K562 (cell line): ENCODE measurements around the gene PKHD1. TPM values are rescaled to one million over a fixed set of nuclear protein-coding genes. Genes with fewer than 3 reads are reported as not detected.

Source experiments
- ATAC-seq: fragments of 200-7000 bp; cut with Tn5 transposase; 3 replicates; pipeline ENCODE4 v1.9.1; 2020; ENCODE audit warnings: moderate library complexity
- BruUV-seq: library from RNA; stranded (reverse); fragments of 400-500 nt; replicated peaks from 2 replicates; lab custom pipeline; 2021; lab: Mats Ljungman, UMichigan
- CTCF ChIA-PET: fragments of 300-600 bp; formaldehyde crosslinking; extraction: SDS; loops from one replicate; lab custom pipeline; 2021; ENCODE audit warnings: low intra/inter-chr PET ratio; lab: Yijun Ruan, JAX
- POLR2A ChIA-PET: fragments of 300-600, 350-650 bp; sonication (Branson Sonifier 250); formaldehyde crosslinking; extraction: SDS; loops from one replicate; lab custom pipeline; 2021; ENCODE audit warnings: antibody characterized with exemption, inconsistent platforms; lab: Yijun Ruan, JAX
- DNase-seq, 4 experiments: peaks; one replicate each; pipeline versions ENCODE4 v3.0.0 to v3.0.0-alpha.2; 2011 to 2018; ENCODE audit warnings: low spot score in 3 of 4, mixed read lengths in 3 of 4; ENCODE audit errors: extremely low read depth in 1 of 4
- FAIRE-seq: peaks from 2 replicates; lab custom pipeline; 2011; peaks lifted over from hg19 to GRCh38; lab: Jason Lieb, UNC
- H2AFZ ChIP-seq: 2 replicates; pipeline ENCODE4 v1.6.0; 2011; ENCODE audit warnings: low read depth, low read length, control low read depth, inconsistent platforms
- H3K27ac ChIP-seq: fragments of 200-600 bp; 3 replicates; pipeline ENCODE4 v1.8.0; 2011; ENCODE audit warnings: low read depth, mild to moderate bottlenecking, control low read depth, inconsistent platforms, low read length, moderate library complexity, mixed read lengths; ENCODE audit errors: extremely low read depth
- H3K27me3 ChIP-seq, 2 experiments: fragments of 300-600 bp in 1 of 2; 2 replicates in 1 of 2; 3 replicates in 1 of 2; pipeline versions ENCODE4 v1.6.0 to v1.8.0; 2011; ENCODE audit warnings: inconsistent platforms in 2 of 2, low read length in 2 of 2, mild to moderate bottlenecking in 1 of 2, mixed read lengths in 1 of 2, moderate library complexity in 1 of 2; ENCODE audit not compliant: control insufficient read depth in 2 of 2, insufficient read depth in 2 of 2
- H3K36me3 ChIP-seq: fragments of 300-600 bp; 3 replicates; pipeline ENCODE4 v1.8.0; 2011; ENCODE audit warnings: mild to moderate bottlenecking, low read length, inconsistent platforms; ENCODE audit not compliant: control insufficient read depth, insufficient read depth
- H3K4me1 ChIP-seq, 2 experiments: fragments of 200-600 bp in 1 of 2; replicated peaks in 1 of 2; 2 replicates in 1 of 2; 3 replicates in 1 of 2; pipeline versions ENCODE4 v1.5.1 to v1.8.0; 2011; ENCODE audit warnings: inconsistent platforms in 2 of 2, low read length in 2 of 2, mild to moderate bottlenecking in 1 of 2, mixed read lengths in 1 of 2, moderate library complexity in 1 of 2; ENCODE audit not compliant: control insufficient read depth in 2 of 2, insufficient read depth in 2 of 2
- H3K4me2 ChIP-seq: 2 replicates; pipeline ENCODE4 v1.6.1; 2011; ENCODE audit warnings: low read length, control low read depth, inconsistent platforms, mixed read lengths; ENCODE audit not compliant: insufficient read depth
- H3K4me3 ChIP-seq: fragments of 200-600 bp; sonication (generic), shearing (Covaris generic); 2 replicates; pipeline ENCODE4 v1.5.1; 2016; ENCODE audit warnings: control low read depth, inconsistent platforms
- H3K79me2 ChIP-seq: fragments of 200-600 bp; 3 replicates; pipeline ENCODE4 v1.8.0; 2011; ENCODE audit warnings: low read length, inconsistent platforms; ENCODE audit not compliant: control insufficient read depth, insufficient read depth
- H3K9ac ChIP-seq, 2 experiments: 2 replicates each; pipeline versions ENCODE4 v1.6.0 to v1.6.1; 2011; ENCODE audit warnings: low read depth in 2 of 2, low read length in 2 of 2, control low read depth in 1 of 2, inconsistent platforms in 1 of 2, mild to moderate bottlenecking in 1 of 2, mixed read lengths in 1 of 2; ENCODE audit not compliant: insufficient read depth in 1 of 2
- H3K9me1 ChIP-seq: one replicate; pipeline ENCODE4 v1.6.0; 2011; ENCODE audit warnings: inconsistent platforms, mild to moderate bottlenecking, low read length, moderate library complexity; ENCODE audit not compliant: control insufficient read depth, insufficient read depth
- H3K9me3 ChIP-seq: replicated peaks from 2 replicates; pipeline ENCODE4 v1.5.1; 2011; ENCODE audit warnings: low read depth, low read length, inconsistent platforms; ENCODE audit not compliant: control insufficient read depth, insufficient read depth
- H4K20me1 ChIP-seq: replicated peaks from 2 replicates; pipeline ENCODE4 v1.6.1; 2011; ENCODE audit warnings: low read length, inconsistent platforms, mixed read lengths; ENCODE audit not compliant: control insufficient read depth, insufficient read depth
- AFF4 ChIP-seq: sonication (generic); formaldehyde crosslinking; IDR thresholded peaks from 2 replicates; pipeline ENCODE4 v1.8.0; 2023; ENCODE audit warnings: mild to moderate bottlenecking, missing genetic modification reagents
- FIP1L1 ChIP-seq: fragments of 200-400 bp; formaldehyde crosslinking; IDR thresholded peaks from 2 replicates; pipeline ENCODE4 v1.6.1; 2018; ENCODE audit warnings: mild to moderate bottlenecking, low read depth, low read length; ENCODE audit not compliant: poor library complexity, severe bottlenecking
- GATAD2A ChIP-seq: fragments of 450-650 bp; IDR thresholded peaks from 2 replicates; pipeline ENCODE4 v1.6.1; 2017
- HDAC8 ChIP-seq: fragments of 450-650 bp; IDR thresholded peaks from 2 replicates; pipeline ENCODE4 v1.6.1; 2016; ENCODE audit warnings: mild to moderate bottlenecking, missing genetic modification characterization, moderate library complexity, missing compliant biosample characterization
- HNRNPUL1 ChIP-seq: fragments of 200-400 bp; formaldehyde crosslinking; IDR thresholded peaks from 2 replicates; pipeline ENCODE4 v1.6.1; 2017; ENCODE audit warnings: low read length
- NELFE ChIP-seq: IDR thresholded peaks from 2 replicates; pipeline ENCODE4 v1.6.1; 2011; ENCODE audit warnings: mild to moderate bottlenecking; ENCODE audit not compliant: insufficient read depth, insufficient read length
- NEUROD1 ChIP-seq: fragments of 150-350 bp; IDR thresholded peaks from 2 replicates; pipeline ENCODE4 v1.6.1; 2014; ENCODE audit warnings: borderline replicate concordance, low read length, low read depth; ENCODE audit not compliant: partially characterized antibody
- NFE2L1 ChIP-seq: fragments of 450-650 bp; IDR thresholded peaks from 2 replicates; pipeline ENCODE4 v1.6.1; 2016; ENCODE audit warnings: missing genetic modification characterization, low read depth, mild to moderate bottlenecking, missing compliant biosample characterization, moderate library complexity, borderline replicate concordance
- NR0B1 ChIP-seq: fragments of 450-650 bp; IDR thresholded peaks from one replicate; pipeline ENCODE4 v1.6.1; 2018; ENCODE audit warnings: mild to moderate bottlenecking, moderate library complexity; ENCODE audit not compliant: partially characterized antibody
- POLR2B ChIP-seq: fragments of 450-650 bp; IDR thresholded peaks from 2 replicates; pipeline ENCODE4 v1.6.1; 2018; ENCODE audit warnings: low read depth; ENCODE audit not compliant: partially characterized antibody
- SETDB1 ChIP-seq: IDR thresholded peaks from one replicate; pipeline ENCODE4 v1.6.1; 2012; ENCODE audit warnings: low read length, control low read depth, inconsistent platforms
- SRSF7 ChIP-seq: fragments of 200-400 bp; formaldehyde crosslinking; optimal IDR thresholded peaks from 2 replicates; pipeline ENCODE3; 2017; ENCODE audit warnings: mild to moderate bottlenecking, low read depth, low read length
- SUPT5H ChIP-seq: fragments of 450-650 bp; IDR thresholded peaks from 2 replicates; pipeline ENCODE4 v1.6.1; 2016
- ZC3H8 ChIP-seq: fragments of 450-650 bp; IDR thresholded peaks from 2 replicates; pipeline ENCODE4 v1.6.1; 2017
- ZKSCAN3 ChIP-seq: fragments of 250-450 bp; sonication (Bioruptor Pico); IDR thresholded peaks from 2 replicates; pipeline ENCODE4 v1.4.0; 2020
- ZNF175 ChIP-seq: fragments of 200-800 bp; sonication (Bioruptor generic); IDR thresholded peaks from 2 replicates; pipeline ENCODE4 v1.6.1; 2016; ENCODE audit warnings: low read depth, mild to moderate bottlenecking, missing genetic modification characterization, missing compliant biosample characterization
- ZNF324 ChIP-seq: fragments of 250-450 bp; sonication (Bioruptor Pico); IDR thresholded peaks from 2 replicates; pipeline ENCODE4 v1.4.0; 2020; ENCODE audit warnings: mild to moderate bottlenecking
- ZNF398 ChIP-seq: fragments of 250-450 bp; sonication (Bioruptor Pico); IDR thresholded peaks from 2 replicates; pipeline ENCODE4 v1.8.0; 2021; ENCODE audit warnings: moderate library complexity, mild to moderate bottlenecking, inconsistent platforms
- WGBS: fragments of 100-300 bp; shearing (Covaris generic); methylation state at CpG from one replicate; pipeline ENCODE4 v1.1.6; 2016; ENCODE audit warnings: low coverage, mixed read lengths; ENCODE audit not compliant: insufficient coverage; ENCODE audit errors: missing lambda C conversion rate; 5-methylcytosine and 5-hydroxymethylcytosine counted together
- in situ Hi-C: fragments of 300-500 bp; cut with MboI; formaldehyde crosslinking; loops from 4 replicates; pipeline ENCODE4 v1.15.0; 2018; ENCODE audit warnings: inconsistent platforms, mixed read lengths
- intact Hi-C: fragments of 100-400 bp; cut with micrococcal nuclease; formaldehyde crosslinking; loops from 2 replicates; pipeline ENCODE4 v1.14.2; 2022
- polyA plus RNA-seq, 8 experiments: library from polyadenylated mRNA; depleted of rRNA in 4 of 8; stranded (reverse) in 5 of 8; unstranded in 3 of 8; fragments of >200 nt; fragmentation: Nextera tagmentation in 2 of 8; fragmentation: Illumina TruSeq in 1 of 8; extraction: Ambion mirVana in 2 of 8; extraction: Trizol in 1 of 8; gene quantifications; 2 replicates each; pipeline versions ENCODE4 v1.2.1 to v1.2.3, GENCODE V29; 2011 to 2014; ENCODE audit warnings: inconsistent platforms in 1 of 8, missing spikeins in 1 of 8
- total RNA-seq, 7 experiments: library from RNA; depleted of rRNA in 6 of 7; stranded (reverse); fragments of >200 nt in 6 of 7; fragmentation: Illumina TruSeq in 2 of 7; extraction: Trizol in 2 of 7; gene quantifications; 2 replicates each; pipeline versions ENCODE4 v1.2.1 to v1.2.3, GENCODE V29; 2011 to 2021; ENCODE audit warnings: low replicate concordance in 1 of 7

PKHD1 gene
- total and polyA plus RNA-seq, 9 of the 15 experiments (the other 6 are each of a cell fraction or from before 2014, with no cell fraction given), result 0.01 to 0.04 (median 0.01) TPM; not detected in 6

GRCh38 chr6:51841626-51842025 is 245.8 kb downstream of the PKHD1 start:
- FAIRE-seq (no peak), ATAC-seq (no peak), DNase-seq (no peak)
- no peaks in the 10 kb centered on the region for H3K27me3 ChIP-seq
- no TSS peak for BruUV-seq
- no peaks in the 10 kb centered on the region for H3K79me2 ChIP-seq
- intact Hi-C loops, result no loop called here
- no peak for TF ChIP-seq NFE2L1
- no peak for TF ChIP-seq POLR2B
- TF ChIP-seq HDAC8 (tag), result no peak
- TF ChIP-seq ZNF175, result no peak
- TF ChIP-seq FIP1L1, result no peak
- no peak for TF ChIP-seq GATAD2A
- TF ChIP-seq ZKSCAN3 (CRISPR knock-in tag), result no peak
- TF ChIP-seq NEUROD1, result no peak
- TF ChIP-seq NR0B1, result no peak
- no peak for TF ChIP-seq ZC3H8
- TF ChIP-seq SUPT5H, result no peak
- TF ChIP-seq ZNF398 (CRISPR knock-in tag), result no peak
- no peak for TF ChIP-seq HNRNPUL1
- no peak for TF ChIP-seq ZNF324 (CRISPR knock-in tag)
- TF ChIP-seq SETDB1, result no peak
- TF ChIP-seq AFF4 (CRISPR knock-in tag), result no peak
- no peak for TF ChIP-seq SRSF7
- TF ChIP-seq NELFE, result no peak
- ChIA-PET CTCF (no interaction called here), POLR2A (no interaction called here)
- no peaks in the 10 kb centered on the region for H3K9me3 ChIP-seq
- no peaks in the 10 kb centered on the region for H3K36me3 ChIP-seq
- 0% methylated on average over 2 of the region's 2 CpGs for WGBS
- H4K20me1 ChIP-seq, result no peaks in the 10 kb centered on the region
- H3K4me3 ChIP-seq, result no peak overlapping the region
- H3K9me1 ChIP-seq, result no peaks in the 10 kb centered on the region
- no peak overlapping the region for H3K4me2 ChIP-seq
- no peak overlapping the region for H2AFZ ChIP-seq
- H3K9ac ChIP-seq, result no peak overlapping the region
- no peak overlapping the region for H3K27ac ChIP-seq
- no peaks in the 10 kb centered on the region for H3K4me1 ChIP-seq
- in situ Hi-C loops, result no loop called here
